H1 (cell line): ENCODE results near the gene LSM14B. TPM values are rescaled to one million over a fixed set of nuclear protein-coding genes. Genes with fewer than 3 reads are reported as not detected.

Source experiments
- CTCF ChIA-PET: fragments of 300-600 bp; sonication (Branson Sonifier 250); formaldehyde crosslinking; loops from one replicate; lab custom pipeline; 2021; ENCODE audit not compliant: partially characterized antibody; lab: Charles Lee
- POLR2A ChIA-PET: fragments of 300-600 bp; sonication (Branson Sonifier 250); formaldehyde crosslinking; loops from one replicate; lab custom pipeline; 2021; ENCODE audit warnings: inconsistent platforms; ENCODE audit not compliant: partially characterized antibody; lab: Charles Lee
- DNase-seq, 2 experiments: peaks; one replicate each; pipeline versions ENCODE4 v3.0.0 to v3.0.0-alpha.2; 2010 to 2022; ENCODE audit warnings: low spot score in 2 of 2, low read depth in 1 of 2, mixed read lengths in 1 of 2
- FAIRE-seq: peaks from 2 replicates; lab custom pipeline; 2011; peaks lifted over from hg19 to GRCh38; lab: Jason Lieb, UNC
- H2AFZ ChIP-seq: 2 replicates; pipeline ENCODE4 v1.8.1; 2012; ENCODE audit warnings: low read length, inconsistent platforms
- H2AK5ac ChIP-seq: 2 replicates; pipeline ENCODE4 v1.6.1; 2013; ENCODE audit warnings: low read depth, low read length
- H2BK120ac ChIP-seq: replicated peaks from 2 replicates; pipeline ENCODE3; 2013; ENCODE audit warnings: low read depth, low read length, inconsistent platforms
- H2BK12ac ChIP-seq: 2 replicates; pipeline ENCODE4 v1.6.1; 2013; ENCODE audit warnings: low read depth, low read length
- H2BK15ac ChIP-seq: 2 replicates; pipeline ENCODE4 v1.6.1; 2013; ENCODE audit warnings: low read length
- H2BK20ac ChIP-seq: 2 replicates; pipeline ENCODE4 v1.6.1; 2013; ENCODE audit warnings: low read length
- H2BK5ac ChIP-seq: 2 replicates; pipeline ENCODE4 v1.6.1; 2013; ENCODE audit warnings: low read depth, low read length
- H3K14ac ChIP-seq: 2 replicates; pipeline ENCODE4 v1.6.1; 2013; ENCODE audit warnings: inconsistent platforms; ENCODE audit not compliant: insufficient read length
- H3K18ac ChIP-seq: 2 replicates; pipeline ENCODE4 v1.6.1; 2013; ENCODE audit warnings: low read length; ENCODE audit errors: extremely low read depth
- H3K23ac ChIP-seq: 2 replicates; pipeline ENCODE4 v1.6.1; 2013; ENCODE audit warnings: inconsistent platforms; ENCODE audit not compliant: insufficient read length
- H3K23me2 ChIP-seq: 2 replicates; pipeline ENCODE4 v1.6.1; 2013; ENCODE audit warnings: low read depth, low read length
- H3K27ac ChIP-seq: 2 replicates; pipeline ENCODE4 v1.6.1; 2011; ENCODE audit warnings: low read depth, low read length, inconsistent platforms
- H3K27me3 ChIP-seq, 4 experiments: replicated peaks in 1 of 4; 1 replicate in 1 of 4; 2 replicates in 3 of 4; pipeline versions ENCODE4 v1.6.1 to v1.8.1; 2011 to 2013; ENCODE audit warnings: low read length in 3 of 4, mild to moderate bottlenecking in 3 of 4, inconsistent platforms in 2 of 4, mixed read lengths in 2 of 4, moderate library complexity in 1 of 4; ENCODE audit not compliant: control insufficient read depth in 3 of 4, insufficient read depth in 3 of 4; ENCODE audit errors: extremely low read depth in 1 of 4
- H3K36me3 ChIP-seq, 4 experiments: 2 replicates each; pipeline versions ENCODE4 v1.6.1 to v1.8.1; 2011 to 2013; ENCODE audit warnings: mild to moderate bottlenecking in 4 of 4, low read length in 3 of 4, moderate library complexity in 2 of 4, control low read depth in 1 of 4, inconsistent platforms in 1 of 4; ENCODE audit not compliant: insufficient read depth in 4 of 4, control insufficient read depth in 2 of 4
- H3K4ac ChIP-seq: replicated peaks from 2 replicates; pipeline ENCODE3; 2013; ENCODE audit warnings: low read length, low read depth, mixed read lengths, inconsistent platforms; ENCODE audit not compliant: insufficient read length
- H3K4me1 ChIP-seq, 4 experiments: replicated peaks in 1 of 4; 1 replicate in 1 of 4; 2 replicates in 3 of 4; pipeline versions ENCODE4 v1.6.1 to v1.8.1; 2011 to 2013; ENCODE audit warnings: low read length in 3 of 4, inconsistent platforms in 2 of 4, mixed read lengths in 1 of 4; ENCODE audit not compliant: insufficient read depth in 4 of 4, control insufficient read depth in 3 of 4
- H3K4me2 ChIP-seq, 2 experiments: 2 replicates each; pipeline versions ENCODE4 v1.6.1 to v1.8.1; 2011 to 2013; ENCODE audit warnings: low read depth in 2 of 2, low read length in 2 of 2, control low read depth in 1 of 2, inconsistent platforms in 1 of 2, mild to moderate bottlenecking in 1 of 2; ENCODE audit not compliant: insufficient read depth in 1 of 2
- H3K4me3 ChIP-seq, 4 experiments: fragments of 200-600, 300-600 bp in 1 of 4; sonication (generic), shearing (Covaris generic), sonication (Bioruptor Twin) in 1 of 4; 2 replicates each; pipeline versions ENCODE4 v1.5.1 to v1.8.1; 2011 to 2016; ENCODE audit warnings: low read length in 4 of 4, low read depth in 3 of 4, control low read depth in 2 of 4, inconsistent platforms in 2 of 4, mild to moderate bottlenecking in 2 of 4, mixed read lengths in 1 of 4, moderate library complexity in 1 of 4; ENCODE audit not compliant: insufficient read depth in 2 of 4; ENCODE audit errors: extremely low read depth in 1 of 4
- H3K56ac ChIP-seq: replicated peaks from 2 replicates; pipeline ENCODE3; 2013; ENCODE audit warnings: low read depth, mild to moderate bottlenecking, mixed read lengths, low read length, inconsistent platforms; ENCODE audit not compliant: insufficient read length
- H3K79me1 ChIP-seq: 2 replicates; pipeline ENCODE4 v1.6.1; 2013; ENCODE audit warnings: low read depth, low read length, control low read depth
- H3K79me2 ChIP-seq, 2 experiments: 2 replicates each; pipeline versions ENCODE4 v1.6.1 to v1.8.1; 2012 to 2013; ENCODE audit warnings: low read length in 2 of 2, mild to moderate bottlenecking in 2 of 2, inconsistent platforms in 1 of 2; ENCODE audit not compliant: insufficient read depth in 2 of 2, control insufficient read depth in 1 of 2
- H3K9ac ChIP-seq, 4 experiments: replicated peaks in 1 of 4; 1 replicate in 1 of 4; 2 replicates in 3 of 4; pipeline versions ENCODE4 v1.6.1 to v1.8.1; 2011 to 2013; ENCODE audit warnings: low read depth in 3 of 4, low read length in 3 of 4, control low read depth in 2 of 4, mild to moderate bottlenecking in 2 of 4, moderate library complexity in 2 of 4, inconsistent platforms in 1 of 4; ENCODE audit errors: extremely low read depth in 1 of 4
- H3K9me3 ChIP-seq, 2 experiments: 2 replicates each; pipeline versions ENCODE4 v1.6.1 to v1.8.1; 2012 to 2013; ENCODE audit warnings: mild to moderate bottlenecking in 2 of 2, moderate library complexity in 2 of 2, control low read depth in 1 of 2, inconsistent platforms in 1 of 2, low read depth in 1 of 2, low read length in 1 of 2, mixed read lengths in 1 of 2; ENCODE audit not compliant: insufficient read depth in 2 of 2
- H4K20me1 ChIP-seq, 2 experiments: replicated peaks in 1 of 2; 2 replicates each; pipeline versions ENCODE3 to v1.8.1; 2011 to 2013; ENCODE audit warnings: inconsistent platforms in 2 of 2, low read length in 2 of 2, mild to moderate bottlenecking in 1 of 2; ENCODE audit not compliant: insufficient read depth in 2 of 2, control insufficient read depth in 1 of 2
- H4K5ac ChIP-seq: 2 replicates; pipeline ENCODE4 v1.6.1; 2013; ENCODE audit warnings: low read length, low read depth, mixed read lengths, inconsistent platforms; ENCODE audit not compliant: insufficient read length
- H4K8ac ChIP-seq: 2 replicates; pipeline ENCODE4 v1.8.0; 2013; ENCODE audit warnings: mild to moderate bottlenecking, moderate library complexity, low read length, inconsistent platforms; ENCODE audit not compliant: insufficient read depth; ENCODE audit errors: extremely low read depth
- H4K91ac ChIP-seq: replicated peaks from 2 replicates; pipeline ENCODE3; 2013; ENCODE audit warnings: low read length, mixed read lengths, inconsistent platforms; ENCODE audit not compliant: insufficient read length
- BCL11A ChIP-seq, 2 experiments: IDR thresholded peaks; one replicate each; pipeline ENCODE4 v1.6.1; 2011; ENCODE audit warnings: low read depth in 2 of 2, low read length in 2 of 2, mild to moderate bottlenecking in 2 of 2
- BRCA1 ChIP-seq: IDR thresholded peaks from 2 replicates; pipeline ENCODE4 v1.6.1; 2012; ENCODE audit warnings: low read depth, low read length, improper control_type of control experiment
- EP300 ChIP-seq, 2 experiments: IDR thresholded peaks; 1 replicate in 1 of 2; 2 replicates in 1 of 2; pipeline ENCODE4 v1.6.1; 2011 to 2012; ENCODE audit warnings: low read depth in 2 of 2, low read length in 2 of 2, mild to moderate bottlenecking in 2 of 2, borderline replicate concordance in 1 of 2, inconsistent platforms in 1 of 2, moderate library complexity in 1 of 2
- SIN3A ChIP-seq, 2 experiments: IDR thresholded peaks in 1 of 2; conservative IDR thresholded peaks in 1 of 2; 2 replicates each; pipeline ENCODE4 v1.6.1; 2011 to 2012; ENCODE audit warnings: low read length in 2 of 2, improper control_type of control experiment in 1 of 2, low read depth in 1 of 2, mild to moderate bottlenecking in 1 of 2
- SUZ12 ChIP-seq: fragments of 200-600 bp; sonication (generic); IDR thresholded peaks from 2 replicates; pipeline ENCODE4 v1.6.1; 2012; ENCODE audit warnings: mild to moderate bottlenecking, inconsistent platforms, low read length, moderate library complexity, mixed read lengths
- TCF12 ChIP-seq: IDR thresholded peaks from 2 replicates; pipeline ENCODE4 v1.6.1; 2011; ENCODE audit warnings: low read depth, mild to moderate bottlenecking, low read length
- WGBS, 2 experiments: shearing (Covaris generic) in 1 of 2; methylation state at CpG; one replicate each; pipeline versions ENCODE4 v1.1.6 to v1.1.7; 2013 to 2015; ENCODE audit warnings: low lambda C conversion rate in 2 of 2, mixed read lengths in 2 of 2, inconsistent platforms in 1 of 2, low coverage in 1 of 2, missing lambda C conversion rate in 1 of 2; ENCODE audit not compliant: insufficient replicate concordance in 2 of 2, insufficient coverage in 1 of 2, insufficient read length in 1 of 2; ENCODE audit errors: extremely low coverage in 1 of 2, missing lambda C conversion rate in 1 of 2; 5-methylcytosine and 5-hydroxymethylcytosine counted together
- polyA plus RNA-seq, 7 experiments: library from polyadenylated mRNA; depleted of rRNA in 3 of 7; stranded (reverse) in 5 of 7; unstranded in 2 of 7; fragments of >200 nt in 5 of 7; fragments of 200-250 nt in 2 of 7; gene quantifications; 1 replicate in 5 of 7; 2 replicates in 1 of 7; 4 replicates in 1 of 7; pipeline versions ENCODE4 v1.2.1 to v1.2.3, GENCODE V29; 2011 to 2013; ENCODE audit warnings: missing spikeins in 2 of 7, mixed read lengths in 2 of 7
- total RNA-seq: library from RNA; stranded (reverse); fragmentation: NEBNext Ultra II Directional; extraction: Animal tissue kit (Norgen Biotek cat#: 25700); gene quantifications from 2 replicates; pipeline ENCODE4 v1.2.1, GENCODE V29; 2021
- TF ChIP-seq, protein P1 (sequence below): IDR thresholded peaks from 2 replicates; pipeline ENCODE4 v1.6.1; 2011; ENCODE audit warnings: low read length, improper control_type of control experiment

The LSM14B gene
- total and polyA plus RNA-seq, 2 of the 8 experiments (the other 6 are each of a cell fraction or from before 2014, with no cell fraction given): 58.3 to 65.6 TPM

DNA sequence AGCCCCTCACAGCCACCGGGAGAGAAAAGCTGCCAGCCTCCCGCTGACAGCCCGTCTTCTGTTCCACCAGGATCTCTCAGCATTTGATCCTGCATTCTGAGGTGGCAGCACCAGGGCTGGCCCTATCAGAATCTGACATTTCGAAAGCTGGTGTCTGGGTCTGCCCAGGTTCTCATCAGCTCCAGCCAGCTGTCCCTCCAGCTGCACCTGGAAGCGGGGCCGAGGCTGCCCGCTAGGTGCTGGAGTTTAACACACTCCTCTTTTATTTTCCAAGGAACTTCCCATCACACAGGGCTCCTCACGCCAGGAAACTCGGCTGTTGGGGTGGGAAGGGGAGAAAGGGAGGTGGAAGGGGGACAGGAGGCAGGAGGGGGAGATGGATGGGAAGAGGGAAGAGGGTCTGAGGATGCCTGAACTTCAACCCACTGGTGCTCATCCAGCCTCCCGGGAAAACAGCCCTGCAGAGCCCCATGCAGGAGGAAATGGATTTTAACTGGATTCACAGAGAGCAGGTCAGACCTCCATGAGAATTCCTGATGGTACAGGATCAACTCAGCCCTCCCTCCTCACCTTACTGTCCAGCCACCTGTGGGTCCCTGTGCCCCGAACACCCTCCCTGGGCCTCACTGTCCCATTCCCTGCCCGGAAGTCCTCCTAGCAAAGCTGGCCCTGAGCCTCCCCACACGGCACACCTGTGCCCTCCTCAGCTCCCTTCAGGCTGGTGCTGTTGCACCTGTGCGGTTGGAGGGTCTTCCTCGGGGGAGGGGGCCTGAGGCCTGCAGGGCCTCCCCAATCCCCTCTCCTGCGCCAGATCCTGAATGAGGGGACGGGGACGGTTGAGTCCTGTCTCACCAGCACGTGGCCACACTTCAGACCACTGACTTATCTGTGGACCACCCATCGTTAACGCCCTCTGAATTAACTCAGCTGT is 3.9 kb upstream of the LSM14B start:
- H3K27me3 ChIP-seq: no peaks in the 10 kb centered on the region; a peak in 1 of 7 replicates
- peaks cover 2 to 3% of the 10 kb centered on the region in 2 experiments for H4K20me1 ChIP-seq
- no peak overlapping the region for H3K27ac ChIP-seq
- no peak overlapping the region for H3K18ac ChIP-seq
- H3K9me3 ChIP-seq: no peaks in the 10 kb centered on the region
- no peak overlapping the region for H3K23ac ChIP-seq
- H3K23me2 ChIP-seq: peaks cover 5% of the 10 kb centered on the region; the same call in 1 of the 2 replicates
- 82% methylated on average over 18 of the region's 21 CpGs; no CpG with 5 or more reads in 1 of the 2 experiments for WGBS, 2 experiments
- H3K14ac ChIP-seq: no peak overlapping the region
- DNase-seq (no peak), FAIRE-seq (no peak)
- peaks cover 3% of the 10 kb centered on the region for H3K79me1 ChIP-seq
- no peak overlapping the region for H4K5ac ChIP-seq
- H2AK5ac ChIP-seq: no peak overlapping the region
- H2BK120ac ChIP-seq: no peak overlapping the region
- H3K56ac ChIP-seq: no peak overlapping the region
- H3K79me2 ChIP-seq: peaks cover 4 to 5% of the 10 kb centered on the region in 2 experiments
- H2BK20ac ChIP-seq: 0 out of 2 replicates have a peak overlapping the region, but pooled peaks have one; percentile 7
- ChIA-PET POLR2A (interaction anchor here (0.5 to 12.2 kb wide), 6 partner anchors 20 to 221 kb away, joined by 3 to 125 read pairs (median 4); partner anchors contain the start of genes PSMA7, SS18L1 and TAF4), CTCF (interaction anchor here (0.7 to 3.9 kb wide), 5 partner anchors 12 to 107 kb away, joined by 3 to 16 read pairs (median 4); no protein-coding TSS in a partner anchor)
- H2BK12ac ChIP-seq: no peak overlapping the region
- no peaks in the 10 kb centered on the region for H3K36me3 ChIP-seq
- no peak overlapping the region for H2AFZ ChIP-seq
- no peak overlapping the region for H2BK15ac ChIP-seq
- no peak overlapping the region for H3K4me2 ChIP-seq
- peaks cover 0 to 15% (median 5%) of the 10 kb centered on the region in 4 experiments; a peak in 6 of 7 replicates for H3K4me1 ChIP-seq
- no peak overlapping the region for H4K8ac ChIP-seq
- no peak overlapping the region for H3K9ac ChIP-seq
- no peak overlapping the region for H4K91ac ChIP-seq
- H3K4me3 ChIP-seq: no peak overlapping the region
- no peak overlapping the region for H3K4ac ChIP-seq
- H2BK5ac ChIP-seq: no peak overlapping the region
- TF ChIP-seq TCF12: no peak
- no peak for TF ChIP-seq BRCA1
- no peak for TF ChIP-seq SIN3A (conservative IDR thresholded peaks at IDR 0.05 in 1 of 2, IDR thresholded peaks at IDR 0.05 in 1 of 2; ENCODE audit: low read depth in 1 of 2, low read length in 2 of 2)
- TF ChIP-seq SUZ12: no peak
- TF ChIP-seq EP300 (IDR thresholded peaks at IDR 0.05; ENCODE audit: borderline replicate concordance in 1 of 2, low read depth in 2 of 2, low read length in 2 of 2): no peak
- TF ChIP-seq, protein P1, sequence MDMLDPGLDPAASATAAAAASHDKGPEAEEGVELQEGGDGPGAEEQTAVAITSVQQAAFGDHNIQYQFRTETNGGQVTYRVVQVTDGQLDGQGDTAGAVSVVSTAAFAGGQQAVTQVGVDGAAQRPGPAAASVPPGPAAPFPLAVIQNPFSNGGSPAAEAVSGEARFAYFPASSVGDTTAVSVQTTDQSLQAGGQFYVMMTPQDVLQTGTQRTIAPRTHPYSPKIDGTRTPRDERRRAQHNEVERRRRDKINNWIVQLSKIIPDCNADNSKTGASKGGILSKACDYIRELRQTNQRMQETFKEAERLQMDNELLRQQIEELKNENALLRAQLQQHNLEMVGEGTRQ: no peak
- no peak for TF ChIP-seq BCL11A (IDR thresholded peaks at IDR 0.05; ENCODE audit: low read depth in 2 of 2, low read length in 2 of 2)
